Parietal lobe (tissue), 1 donor: ENCODE results near the gene U2AF1. TPM values are rescaled to one million over a fixed set of nuclear protein-coding genes. Genes with fewer than 3 reads are reported as not detected.

ENCODE experiments used
- total RNA-seq: library from RNA; depleted of rRNA; stranded (reverse); fragments of >200 nt; gene quantifications from one replicate; pipeline ENCODE4 v1.2.3, GENCODE V29; 2014

Gene U2AF1
- total RNA-seq, result 65.7 TPM

DNA sequence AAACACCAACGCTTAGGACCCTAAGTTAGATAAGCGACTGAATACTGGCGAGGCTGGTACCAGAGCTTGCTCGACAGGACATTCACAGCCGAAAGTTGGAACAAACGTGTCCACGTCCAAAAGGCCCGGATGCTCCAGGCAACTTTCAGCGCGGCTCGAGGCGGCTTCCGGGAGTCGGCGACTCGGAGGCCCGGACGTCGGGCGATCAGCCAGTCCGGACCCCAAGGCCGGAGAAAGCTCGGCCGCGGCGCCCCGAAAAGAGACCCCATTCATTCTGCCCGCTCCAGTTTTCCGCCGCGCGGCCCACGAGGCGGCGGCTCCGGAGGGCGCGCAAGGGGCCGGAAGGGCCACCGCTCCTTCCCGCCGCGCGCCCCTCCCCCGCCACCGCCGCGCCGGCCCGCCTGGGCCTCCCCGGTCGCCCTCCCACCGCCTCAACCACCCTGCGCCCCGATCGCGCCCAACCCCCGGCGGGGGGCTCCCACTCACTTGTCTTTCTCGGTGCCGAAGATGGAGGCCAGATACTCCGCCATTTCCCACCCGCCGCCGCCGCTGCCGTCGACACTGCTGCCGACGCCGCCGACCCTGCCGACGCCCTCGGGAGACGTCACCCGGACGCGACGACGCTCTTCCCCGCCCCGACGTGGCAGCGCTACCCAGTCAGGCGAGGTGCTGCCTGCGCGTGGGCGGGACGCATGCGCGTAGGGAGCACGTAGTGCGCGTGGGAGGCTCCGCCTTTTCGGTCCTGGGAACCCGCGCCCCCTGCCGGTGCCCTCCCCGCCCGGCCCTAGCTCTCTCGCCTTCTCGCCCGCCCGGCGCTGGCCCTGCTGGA lies at the start of gene U2AF1:
TSS of gene U2AF1 (minus strand) at position 606 of the 829 bp plus-strand sequence. CDS start at position 530, 76 bp downstream.

GRCh38 chr21:43075170-43076022 lies 32.0 kb downstream of the U2AF1 start, which contains the start of gene CBS:
Gene CBS (minus strand): TSS chr21:43075835. CDS start chr21:43072193, 3,642 bp downstream.

Other genes with a start within 250 kb of the U2AF1 start
- 24.4 TPM for gene WDR4, start 228.0 kb downstream of the U2AF1 start, total RNA-seq
- 33.8 TPM for gene NDUFV3, start 214.3 kb downstream of the U2AF1 start, total RNA-seq
- gene ERVH48-1, start 181.9 kb downstream of the U2AF1 start, total RNA-seq, result not detected
- 25.4 TPM for gene PKNOX1, start 133.0 kb downstream of the U2AF1 start, total RNA-seq
- gene CBS, start 31.7 kb downstream of the U2AF1 start, total RNA-seq, result 122 TPM
- not detected for gene CRYAA, start 61.4 kb upstream of the U2AF1 start, total RNA-seq